B cell (primary cell): ENCODE results near the gene AP5B1. TPM values are rescaled to one million over a fixed set of nuclear protein-coding genes. Genes with fewer than 3 reads are reported as not detected.

Experiments used
- ATAC-seq: fragments of 200-7000 bp; cut with Tn5 transposase; one replicate; pipeline ENCODE4 v1.10.0; 2021; ENCODE audit warnings: low read depth, mild to moderate bottlenecking, moderate number of reproducible peaks, moderate library complexity
- CTCF ChIA-PET: fragments of 350-600 bp; sonication (Branson Sonifier 250); formaldehyde crosslinking; loops from one replicate; lab custom pipeline; 2021; ENCODE audit warnings: antibody characterized with exemption, inconsistent platforms; lab: Charles Lee
- POLR2A ChIA-PET: fragments of 350-600 bp; sonication (Branson Sonifier 250); formaldehyde crosslinking; loops from one replicate; lab custom pipeline; 2021; ENCODE audit warnings: antibody characterized with exemption; lab: Charles Lee
- DNase-seq: peaks from one replicate; pipeline ENCODE4 v3.0.0; 2013
- H2AFZ ChIP-seq: 2 replicates; pipeline ENCODE4 v1.6.1; 2012; ENCODE audit warnings: mild to moderate bottlenecking, low read depth, low read length; ENCODE audit not compliant: insufficient read depth, poor library complexity, severe bottlenecking
- H3K27ac ChIP-seq, 2 donors: 1 replicate in 1 of 2; 2 replicates in 1 of 2; pipeline ENCODE4 v1.5.1; 2012 to 2013; ENCODE audit warnings: low read length in 2 of 2, mild to moderate bottlenecking in 2 of 2, moderate library complexity in 1 of 2
- H3K27me3 ChIP-seq, 4 experiments: fragments of 200-600 bp in 1 of 4; sonication (generic) in 1 of 4; replicated peaks in 1 of 4; 1 replicate in 2 of 4; 2 replicates in 2 of 4; pipeline versions ENCODE4 v1.6.1 to v1.7.0; 2013 to 2016; ENCODE audit warnings: low read length in 3 of 4, mild to moderate bottlenecking in 2 of 4, mixed read lengths in 1 of 4, moderate library complexity in 1 of 4; ENCODE audit not compliant: insufficient read depth in 4 of 4, control insufficient read depth in 3 of 4; ENCODE audit errors: control extremely low read depth in 1 of 4
- H3K36me3 ChIP-seq, 2 experiments: replicated peaks in 1 of 2; 1 replicate in 1 of 2; 2 replicates in 1 of 2; pipeline versions ENCODE4 v1.6.1 to v1.7.1; 2013; ENCODE audit warnings: low read length in 1 of 2; ENCODE audit not compliant: insufficient read depth in 2 of 2, control insufficient read depth in 1 of 2; ENCODE audit errors: control extremely low read depth in 1 of 2, extremely low read depth in 1 of 2
- H3K4me1 ChIP-seq, 2 donors: fragments of 200-600 bp in 1 of 2; sonication (generic) in 1 of 2; 1 replicate in 1 of 2; 2 replicates in 1 of 2; pipeline versions ENCODE4 v1.5.1 to v1.6.1; 2013 to 2017; ENCODE audit warnings: low read length in 2 of 2; ENCODE audit not compliant: control insufficient read depth in 2 of 2, insufficient read depth in 2 of 2
- H3K4me2 ChIP-seq: replicated peaks from 2 replicates; pipeline ENCODE3; 2012; ENCODE audit warnings: mild to moderate bottlenecking, low read depth, low read length; ENCODE audit not compliant: poor library complexity, severe bottlenecking
- H3K4me3 ChIP-seq, 5 experiments: fragments of 200-600 bp in 1 of 5; sonication (generic) in 1 of 5; 1 replicate in 3 of 5; 2 replicates in 2 of 5; pipeline versions ENCODE4 v1.5.1 to v1.7.0; 2011 to 2016; ENCODE audit warnings: low read length in 4 of 5, mild to moderate bottlenecking in 4 of 5, low read depth in 2 of 5, control low read depth in 1 of 5, moderate library complexity in 1 of 5; ENCODE audit not compliant: insufficient read depth in 1 of 5; ENCODE audit errors: control extremely low read depth in 1 of 5, extremely low read depth in 1 of 5
- H3K79me2 ChIP-seq: fragments of 200-600 bp; sonication (generic); one replicate; pipeline ENCODE4 v1.6.0; 2016; ENCODE audit warnings: low read length; ENCODE audit not compliant: control insufficient read depth, insufficient read depth
- H3K9ac ChIP-seq: fragments of 200-600 bp; sonication (generic); 2 replicates; pipeline ENCODE4 v1.6.1; 2017; ENCODE audit warnings: mild to moderate bottlenecking, low read length, moderate library complexity
- H3K9me3 ChIP-seq, 3 donors: one replicate each; pipeline versions ENCODE4 v1.6.1 to v1.7.1; 2013; ENCODE audit warnings: low read length in 2 of 3; ENCODE audit not compliant: control insufficient read depth in 2 of 3, insufficient read depth in 1 of 3; ENCODE audit errors: control extremely low read depth in 1 of 3
- H4K20me1 ChIP-seq: 2 replicates; pipeline ENCODE4 v1.6.0; 2012; ENCODE audit warnings: mild to moderate bottlenecking, low read length; ENCODE audit not compliant: insufficient read depth, control insufficient read depth, poor library complexity, severe bottlenecking
- H3K27ac Mint-ChIP-seq: one replicate; pipeline ENCODE4 v1.8.0; 2021; ENCODE audit warnings: mixed read lengths
- H3K27me3 Mint-ChIP-seq: one replicate; pipeline ENCODE4 v1.8.0; 2021; ENCODE audit warnings: mixed read lengths
- H3K4me1 Mint-ChIP-seq: one replicate; pipeline ENCODE4 v1.8.0; 2021; ENCODE audit warnings: mixed read lengths
- H3K4me3 Mint-ChIP-seq: one replicate; pipeline ENCODE4 v1.8.0; 2021; ENCODE audit warnings: mixed read lengths
- H3K9me3 Mint-ChIP-seq: one replicate; pipeline ENCODE4 v1.8.0; 2022; ENCODE audit warnings: mixed read lengths; ENCODE audit not compliant: insufficient read depth
- EZH2 ChIP-seq: IDR thresholded peaks from 2 replicates; pipeline ENCODE4 v1.6.1; 2012; ENCODE audit warnings: borderline replicate concordance, low read depth, mild to moderate bottlenecking, moderate library complexity, low read length; ENCODE audit not compliant: insufficient read depth, poor library complexity, severe bottlenecking
- WGBS: methylation state at CpG from one replicate; pipeline ENCODE4 v1.1.5; 2013; ENCODE audit warnings: missing lambda C conversion rate; ENCODE audit not compliant: insufficient coverage; 5-methylcytosine and 5-hydroxymethylcytosine counted together
- intact Hi-C: fragments of 100-400 bp; cut with micrococcal nuclease; formaldehyde crosslinking; loops from one replicate; pipeline ENCODE4 v1.10.0; 2022
- polyA plus RNA-seq: library from polyadenylated mRNA; depleted of rRNA; stranded (reverse); fragments of >200 nt; gene quantifications from 2 replicates; pipeline ENCODE4 v1.2.3, GENCODE V29; 2012
- total RNA-seq, 2 donors: library from RNA; stranded (reverse); fragments of 120-200 nt in 1 of 2; gene quantifications; 1 replicate in 1 of 2; 2 replicates in 1 of 2; pipeline versions ENCODE4 v1.2.3 to v1.2.4, GENCODE V29; 2013 to 2022
- TF ChIP-seq, protein P1 (sequence below): fragments of 200-600 bp; IDR thresholded peaks from one replicate; pipeline ENCODE4 v1.8.0; 2022; ENCODE audit warnings: antibody characterized with exemption, mild to moderate bottlenecking

Gene AP5B1
- total and polyA plus RNA-seq, 2 donors (not counting 1 experiment from before 2014, with no cell fraction given), result 9.6 to 25.2 TPM

DNA sequence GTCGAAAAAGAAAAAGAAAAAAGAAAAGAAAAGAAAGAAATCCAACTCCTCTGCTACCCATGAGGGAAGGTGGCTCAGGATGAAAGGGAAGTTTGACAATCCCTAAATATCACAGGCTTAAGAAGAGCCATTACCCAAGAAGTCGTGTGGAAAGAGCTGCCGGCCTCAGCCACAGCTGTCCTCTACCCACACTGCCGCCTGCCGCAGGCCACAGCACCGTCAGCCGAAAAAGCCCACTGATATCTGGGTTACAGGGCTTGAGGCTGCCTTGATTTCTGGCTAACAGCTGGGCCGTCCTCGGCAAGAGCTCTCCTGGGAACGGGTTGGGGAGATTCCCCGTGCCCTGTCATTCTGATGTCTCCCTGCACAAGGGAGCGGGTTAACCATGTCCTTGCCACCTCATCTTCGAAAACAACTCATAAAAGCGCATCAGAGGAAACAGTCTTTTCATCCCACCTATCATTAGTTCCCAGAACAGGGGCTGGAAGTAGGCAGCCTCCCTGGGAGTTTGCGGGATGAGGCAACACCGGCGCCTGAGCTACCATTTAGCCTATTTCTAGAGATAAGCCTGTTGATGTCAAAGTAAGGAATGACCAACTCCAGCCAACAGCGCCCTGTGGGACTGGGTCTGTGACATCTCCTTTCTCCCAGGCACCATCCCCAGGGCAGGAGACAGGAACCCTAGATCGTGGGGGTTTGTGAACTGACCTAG, 31.1 kb upstream of the AP5B1 start:
- H3K4me1 ChIP-seq, result peaks cover 0 to under 1% of the 10 kb centered on the region in 2 donors
- no peak overlapping the region for H2AFZ ChIP-seq
- H3K27ac ChIP-seq, result no peak overlapping the region
- H3K79me2 ChIP-seq, result no peaks in the 10 kb centered on the region
- H3K27ac Mint-ChIP-seq, result no peak overlapping the region
- no peaks in the 10 kb centered on the region for H3K27me3 ChIP-seq
- no peaks in the 10 kb centered on the region for H4K20me1 ChIP-seq
- TF ChIP-seq, protein P1, sequence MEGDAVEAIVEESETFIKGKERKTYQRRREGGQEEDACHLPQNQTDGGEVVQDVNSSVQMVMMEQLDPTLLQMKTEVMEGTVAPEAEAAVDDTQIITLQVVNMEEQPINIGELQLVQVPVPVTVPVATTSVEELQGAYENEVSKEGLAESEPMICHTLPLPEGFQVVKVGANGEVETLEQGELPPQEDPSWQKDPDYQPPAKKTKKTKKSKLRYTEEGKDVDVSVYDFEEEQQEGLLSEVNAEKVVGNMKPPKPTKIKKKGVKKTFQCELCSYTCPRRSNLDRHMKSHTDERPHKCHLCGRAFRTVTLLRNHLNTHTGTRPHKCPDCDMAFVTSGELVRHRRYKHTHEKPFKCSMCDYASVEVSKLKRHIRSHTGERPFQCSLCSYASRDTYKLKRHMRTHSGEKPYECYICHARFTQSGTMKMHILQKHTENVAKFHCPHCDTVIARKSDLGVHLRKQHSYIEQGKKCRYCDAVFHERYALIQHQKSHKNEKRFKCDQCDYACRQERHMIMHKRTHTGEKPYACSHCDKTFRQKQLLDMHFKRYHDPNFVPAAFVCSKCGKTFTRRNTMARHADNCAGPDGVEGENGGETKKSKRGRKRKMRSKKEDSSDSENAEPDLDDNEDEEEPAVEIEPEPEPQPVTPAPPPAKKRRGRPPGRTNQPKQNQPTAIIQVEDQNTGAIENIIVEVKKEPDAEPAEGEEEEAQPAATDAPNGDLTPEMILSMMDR, result no peak
- no peak for TF ChIP-seq EZH2
- H3K4me3 ChIP-seq, result no peak overlapping the region
- intact Hi-C loops, result no loop called here
- WGBS, result 93% methylated on average over 15 of the region's 19 CpGs
- ChIA-PET POLR2A (interaction anchor here (0.7 kb wide), 1 partner anchor 129 kb away, joined by 3 read pairs; no protein-coding TSS in a partner anchor), CTCF (interaction anchor here (0.7 to 2.7 kb wide), 2 partner anchors 32 to 183 kb away, joined by 4 to 10 read pairs; partner anchors contain the start of gene AP5B1)
- ATAC-seq (no peak), DNase-seq (no peak)
- no peaks in the 10 kb centered on the region for H3K9me3 Mint-ChIP-seq
- H3K4me2 ChIP-seq, result no peak overlapping the region
- no peak overlapping the region for H3K9ac ChIP-seq
- H3K4me3 Mint-ChIP-seq, result no peak overlapping the region
- H3K36me3 ChIP-seq, result no peaks in the 10 kb centered on the region
- H3K9me3 ChIP-seq, result no peaks in the 10 kb centered on the region
- peaks cover 2% of the 10 kb centered on the region for H3K4me1 Mint-ChIP-seq
- H3K27me3 Mint-ChIP-seq, result peaks cover 4% of the 10 kb centered on the region
